Neural crest cell (in vitro differentiated cells): ENCODE data around the gene TPH2. TPM values are rescaled to one million over a fixed set of nuclear protein-coding genes. Genes with fewer than 3 reads are reported as not detected.

Experiments used
- DNase-seq: peaks from one replicate; pipeline ENCODE4 v3.0.0; 2021; ENCODE audit warnings: low read depth, mixed read lengths, low spot score
- H3K27ac Mint-ChIP-seq: one replicate; pipeline ENCODE4 v1.8.0; 2021; ENCODE audit warnings: mild to moderate bottlenecking, mixed read lengths; ENCODE audit not compliant: unreplicated experiment
- H3K27me3 Mint-ChIP-seq: 2 replicates; pipeline ENCODE4 v1.8.0; 2021; ENCODE audit warnings: low read depth, mild to moderate bottlenecking, mixed read lengths
- H3K36me3 Mint-ChIP-seq: 2 replicates; pipeline ENCODE4 v1.8.0; 2021; ENCODE audit warnings: low read depth, mild to moderate bottlenecking, mixed read lengths
- H3K4me1 Mint-ChIP-seq: 2 replicates; pipeline ENCODE4 v1.8.0; 2021; ENCODE audit warnings: mixed read lengths
- H3K4me3 Mint-ChIP-seq: one replicate; pipeline ENCODE4 v1.8.0; 2021; ENCODE audit warnings: mild to moderate bottlenecking, mixed read lengths
- H3K9me3 Mint-ChIP-seq: 2 replicates; pipeline ENCODE4 v1.8.0; 2021; ENCODE audit warnings: mixed read lengths
- total RNA-seq: library from RNA; stranded (reverse); gene quantifications from 2 replicates; pipeline ENCODE4 v1.2.1, GENCODE V29; 2021
- TF ChIP-seq, protein P1 (sequence below): fragments of 200-600 bp; sonication (generic); conservative IDR thresholded peaks from 2 replicates; pipeline ENCODE4 v1.5.0; 2021; ENCODE audit warnings: antibody characterized with exemption, mild to moderate bottlenecking

Gene TPH2
- total RNA-seq, 1 donor from 2014 or later: 0.09 TPM

DNA sequence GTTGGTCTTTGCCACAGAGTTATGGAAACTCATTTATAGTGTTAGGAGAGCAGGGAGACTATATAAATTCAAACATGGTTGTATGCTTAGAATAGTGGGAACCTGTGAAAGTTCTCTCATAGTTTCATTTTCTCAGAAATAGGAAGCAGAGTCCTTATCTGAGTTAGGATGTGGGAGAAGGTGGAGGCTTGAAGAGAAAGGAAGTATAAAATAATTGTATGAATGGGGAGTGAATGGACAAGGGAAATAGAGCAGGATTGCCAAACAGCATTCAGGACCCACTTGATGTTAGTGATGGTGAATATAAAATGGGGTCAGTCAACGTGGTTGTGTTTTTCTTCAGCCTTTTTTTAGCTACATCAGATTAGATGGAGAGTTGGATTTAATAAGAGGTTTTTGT lies 34.0 kb upstream of the TPH2 start:
- TF ChIP-seq, protein P1, sequence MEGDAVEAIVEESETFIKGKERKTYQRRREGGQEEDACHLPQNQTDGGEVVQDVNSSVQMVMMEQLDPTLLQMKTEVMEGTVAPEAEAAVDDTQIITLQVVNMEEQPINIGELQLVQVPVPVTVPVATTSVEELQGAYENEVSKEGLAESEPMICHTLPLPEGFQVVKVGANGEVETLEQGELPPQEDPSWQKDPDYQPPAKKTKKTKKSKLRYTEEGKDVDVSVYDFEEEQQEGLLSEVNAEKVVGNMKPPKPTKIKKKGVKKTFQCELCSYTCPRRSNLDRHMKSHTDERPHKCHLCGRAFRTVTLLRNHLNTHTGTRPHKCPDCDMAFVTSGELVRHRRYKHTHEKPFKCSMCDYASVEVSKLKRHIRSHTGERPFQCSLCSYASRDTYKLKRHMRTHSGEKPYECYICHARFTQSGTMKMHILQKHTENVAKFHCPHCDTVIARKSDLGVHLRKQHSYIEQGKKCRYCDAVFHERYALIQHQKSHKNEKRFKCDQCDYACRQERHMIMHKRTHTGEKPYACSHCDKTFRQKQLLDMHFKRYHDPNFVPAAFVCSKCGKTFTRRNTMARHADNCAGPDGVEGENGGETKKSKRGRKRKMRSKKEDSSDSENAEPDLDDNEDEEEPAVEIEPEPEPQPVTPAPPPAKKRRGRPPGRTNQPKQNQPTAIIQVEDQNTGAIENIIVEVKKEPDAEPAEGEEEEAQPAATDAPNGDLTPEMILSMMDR: no peak
- Mint-ChIP-seq H3K27ac (no peak overlapping the region), H3K9me3 (peaks cover 3% of the 10 kb centered on the region), H3K36me3 (peaks cover 22% of the 10 kb centered on the region), H3K4me1 (no peaks in the 10 kb centered on the region), H3K4me3 (no peak overlapping the region), H3K27me3 (no peaks in the 10 kb centered on the region)
- no peak for DNase-seq

DNA sequence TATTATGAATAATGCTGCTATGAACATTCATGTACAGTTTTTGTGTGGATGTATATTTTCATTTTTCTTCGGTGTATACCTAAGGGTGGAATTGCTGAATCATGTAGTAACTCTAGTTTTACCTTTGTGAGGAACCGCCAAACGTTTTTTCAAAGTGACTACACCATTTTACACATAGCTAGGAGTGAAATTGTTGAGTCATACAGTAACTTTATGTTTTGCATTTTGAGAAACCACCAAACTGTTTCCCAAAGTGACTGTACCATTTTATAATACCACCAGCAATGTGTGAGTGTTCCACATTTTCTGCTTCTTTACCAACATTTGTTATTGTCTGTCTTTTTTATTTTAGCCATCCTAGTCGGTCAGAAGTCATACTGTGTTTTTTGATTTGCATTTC lies 3.1 kb upstream of the TPH2 start:
- no peaks in the 10 kb centered on the region for H3K4me1 Mint-ChIP-seq
- H3K27ac Mint-ChIP-seq: no peak overlapping the region
- no peaks in the 10 kb centered on the region for H3K9me3 Mint-ChIP-seq

DNA sequence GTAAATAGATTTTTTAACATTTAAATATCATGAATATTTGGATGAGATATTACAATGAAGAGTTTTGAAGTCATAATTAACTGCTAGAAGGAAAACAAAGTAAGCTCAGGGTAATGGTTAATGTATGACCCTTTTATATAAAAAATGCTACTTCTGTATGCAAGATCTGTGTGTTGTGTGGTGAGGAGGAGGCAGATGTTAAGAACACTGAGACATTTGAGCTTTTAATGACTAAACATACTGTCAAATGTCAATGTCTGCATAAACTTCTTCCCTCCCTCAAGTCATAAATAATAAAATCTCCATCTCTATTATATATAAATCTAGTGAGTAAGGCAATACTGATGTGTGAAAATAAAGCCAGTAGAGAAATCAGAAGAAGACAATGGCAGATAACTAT lies 1.4 kb downstream of the TPH2 start:
- H3K27me3 Mint-ChIP-seq: peaks cover 65% of the 10 kb centered on the region
- H3K4me1 Mint-ChIP-seq: no peaks in the 10 kb centered on the region
- no peaks in the 10 kb centered on the region for H3K9me3 Mint-ChIP-seq
- no peak for DNase-seq
- H3K36me3 Mint-ChIP-seq: no peaks in the 10 kb centered on the region
- TF ChIP-seq, protein P1: no peak
- no peak overlapping the region for H3K4me3 Mint-ChIP-seq
- H3K27ac Mint-ChIP-seq: no peak overlapping the region

More for the DNA sequence above, 3.1 kb upstream of the TPH2 start:
- Mint-ChIP-seq H3K27me3 (peaks cover 48% of the 10 kb centered on the region), H3K36me3 (no peaks in the 10 kb centered on the region), H3K4me3 (no peak overlapping the region)
- DNase-seq: no peak
- TF ChIP-seq, protein P1: no peak

DNA sequence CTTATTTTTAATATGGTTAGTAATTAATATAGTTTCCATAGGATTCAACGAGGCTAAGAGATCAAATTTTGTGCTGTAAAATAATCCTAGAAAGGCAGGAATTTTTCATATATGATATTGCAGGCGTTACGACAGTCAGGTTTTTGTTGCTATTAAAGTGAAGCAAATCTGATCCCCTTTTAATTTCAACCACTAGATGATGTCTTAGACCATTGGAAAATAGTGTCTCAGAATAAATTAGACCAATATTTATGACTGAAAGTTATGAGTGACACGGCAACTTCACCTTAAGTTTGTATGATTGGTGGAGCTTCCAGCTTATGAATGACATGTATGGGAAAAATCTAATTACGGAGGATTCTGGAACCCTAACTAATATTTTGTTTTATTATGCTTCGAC lies 2.5 kb downstream of the TPH2 start:
- TF ChIP-seq, protein P1: no peak
- Mint-ChIP-seq H3K9me3 (no peaks in the 10 kb centered on the region), H3K36me3 (no peaks in the 10 kb centered on the region), H3K4me3 (no peak overlapping the region), H3K27ac (no peak overlapping the region), H3K4me1 (no peaks in the 10 kb centered on the region), H3K27me3 (peaks cover 62% of the 10 kb centered on the region)
- no peak for DNase-seq

DNA sequence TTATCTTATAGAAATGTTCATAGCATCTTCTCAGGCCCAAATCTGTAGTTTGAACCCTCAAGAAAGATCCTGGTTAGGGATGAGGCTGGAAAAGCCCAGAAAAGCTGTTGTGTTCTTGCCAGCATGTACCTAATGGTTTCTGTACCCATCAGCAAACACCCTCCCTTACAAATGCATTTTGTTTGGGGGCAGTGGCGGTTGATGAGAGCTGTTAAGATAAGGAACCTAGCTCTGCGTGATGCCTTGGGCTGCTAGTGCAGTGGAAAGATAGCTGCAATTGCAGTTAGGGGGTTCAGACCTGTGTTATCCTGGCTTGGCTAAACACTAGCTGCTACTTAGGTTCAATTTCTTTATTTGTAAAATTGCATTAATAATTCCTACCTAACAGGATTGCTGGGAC lies 3.6 kb downstream of the TPH2 start:
- no peak for DNase-seq
- Mint-ChIP-seq H3K36me3 (no peaks in the 10 kb centered on the region), H3K4me3 (no peak overlapping the region), H3K27me3 (peaks cover 63% of the 10 kb centered on the region), H3K9me3 (no peaks in the 10 kb centered on the region), H3K4me1 (no peaks in the 10 kb centered on the region), H3K27ac (no peak overlapping the region)
- TF ChIP-seq, protein P1: no peak

DNA sequence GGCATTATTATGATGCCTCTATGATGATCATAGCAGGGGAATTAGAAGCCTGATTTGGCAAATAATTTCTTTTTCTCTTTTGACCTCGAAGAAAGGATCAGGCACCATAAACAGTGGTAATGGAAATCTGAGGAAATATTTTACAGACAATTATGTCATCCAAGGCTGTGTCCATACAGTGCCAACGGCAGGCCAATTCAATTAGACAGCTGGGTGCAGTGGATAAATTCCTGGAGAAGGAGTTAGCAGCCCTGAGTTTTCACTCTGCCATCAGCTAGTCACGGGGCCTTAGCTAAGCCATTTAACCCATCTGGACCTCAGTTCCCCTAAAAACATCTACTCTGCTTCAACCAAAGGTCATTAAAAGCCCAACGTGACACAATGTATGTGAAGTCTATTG lies 4.1 kb downstream of the TPH2 start:
- TF ChIP-seq, protein P1: no peak
- Mint-ChIP-seq H3K27ac (no peak overlapping the region), H3K27me3 (peaks cover 59% of the 10 kb centered on the region), H3K9me3 (no peaks in the 10 kb centered on the region), H3K4me1 (peaks cover 3% of the 10 kb centered on the region), H3K4me3 (no peak overlapping the region), H3K36me3 (no peaks in the 10 kb centered on the region)
- DNase-seq: no peak
